ENCODE measurements around the gene REX1BD.

- TF ChIP-seq MAX (IDR thresholded peaks at IDR 0.05; ENCODE audit: low read depth, low read length): no peak
- no peak for TF ChIP-seq POLR2A (IDR thresholded peaks at IDR 0.05; ENCODE audit: extremely low read depth, insufficient read length)
- no peak for TF ChIP-seq CTCF (IDR thresholded peaks at IDR 0.05; ENCODE audit: low read depth, low read length)
- no peak for TF ChIP-seq MYC (IDR thresholded peaks at IDR 0.05; ENCODE audit: low read depth, low read length)
These were observed 15.6 kb downstream of the REX1BD start for GRCh38 chr19:18603958-18604819.
